ENCODE results near the gene RNF13.
"Not testable (repeated sequence)": the region's sequence is repeated elsewhere in the genome, so short reads cannot be mapped to it uniquely, and the experiment has no call there.

The RNF13 gene

DNA sequence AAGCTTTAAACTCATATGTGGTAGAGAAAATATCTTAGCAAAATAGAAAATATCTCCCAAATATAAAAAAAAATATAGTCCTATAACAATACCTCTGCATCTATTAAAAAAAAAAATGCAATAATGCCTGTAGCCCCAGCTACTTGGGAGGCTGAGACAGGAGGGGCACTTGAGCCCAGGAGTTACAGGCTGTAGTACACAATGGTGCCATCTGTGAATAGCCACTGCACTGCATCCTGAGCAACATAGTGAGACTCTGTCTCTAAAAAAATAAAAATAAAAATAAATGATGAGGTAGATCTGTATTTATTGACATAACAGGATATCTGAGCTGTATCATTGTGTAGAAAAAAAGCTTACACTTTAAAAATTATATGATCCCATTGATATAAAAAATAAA, 87.3 kb downstream of the RNF13 start:
- no peak for DNase-seq (ENCODE audit: low spot score)

- DNase-seq (ENCODE audit: low spot score), result no peak
These were observed 88.8 kb downstream of the RNF13 start for GRCh38 chr3:149901770-149902169.

DNA sequence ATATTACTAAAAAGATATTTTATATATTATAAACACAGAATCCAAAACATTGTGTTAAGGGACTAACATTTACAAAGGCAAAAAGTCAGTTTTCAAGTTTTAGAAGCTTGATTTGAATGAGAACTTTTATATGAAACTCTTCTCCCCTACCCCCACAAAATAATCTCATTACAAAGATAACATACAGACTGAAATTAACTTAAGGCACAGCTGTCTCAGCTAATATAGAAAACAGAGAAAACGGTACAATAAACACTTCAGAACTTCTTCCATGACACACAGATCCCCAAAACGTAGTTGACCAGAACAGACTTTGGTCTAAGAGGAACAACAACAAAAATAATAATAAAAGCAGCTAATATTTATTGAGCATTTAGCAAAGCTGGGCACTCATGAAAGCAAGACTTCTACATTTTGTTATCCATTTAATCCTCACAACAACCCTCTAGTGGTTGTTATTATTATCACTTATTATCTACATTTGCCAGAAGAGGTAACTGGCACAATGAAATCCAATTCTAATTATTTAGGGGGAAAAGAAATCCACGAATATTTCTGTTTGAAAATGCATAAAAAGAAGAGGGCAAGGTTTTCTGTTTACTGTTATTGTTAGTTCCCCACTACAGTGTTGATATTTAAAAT, 89.6 kb downstream of the RNF13 start:
- peak; percentile 16 for DNase-seq (ENCODE audit: low spot score)

DNA sequence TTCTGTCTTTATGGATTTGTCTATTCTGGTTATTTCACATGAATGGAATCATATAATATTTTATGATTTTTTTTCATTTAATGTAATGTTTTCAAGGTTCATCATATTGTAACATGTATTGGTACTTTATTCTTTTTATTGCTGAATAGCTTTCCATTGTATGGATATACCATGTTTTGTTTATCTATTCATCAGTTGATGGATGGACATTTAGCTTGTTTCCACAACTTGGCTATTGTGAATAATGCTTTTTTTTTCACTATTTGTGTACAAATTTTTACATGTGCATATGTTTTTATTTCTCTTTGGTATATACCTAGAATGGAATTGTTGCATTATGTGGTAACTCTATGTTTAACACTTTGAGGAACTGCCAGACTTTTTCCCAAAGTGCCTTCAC, 93.0 kb downstream of the RNF13 start:
- DNase-seq (ENCODE audit: low spot score), result no peak

DNA sequence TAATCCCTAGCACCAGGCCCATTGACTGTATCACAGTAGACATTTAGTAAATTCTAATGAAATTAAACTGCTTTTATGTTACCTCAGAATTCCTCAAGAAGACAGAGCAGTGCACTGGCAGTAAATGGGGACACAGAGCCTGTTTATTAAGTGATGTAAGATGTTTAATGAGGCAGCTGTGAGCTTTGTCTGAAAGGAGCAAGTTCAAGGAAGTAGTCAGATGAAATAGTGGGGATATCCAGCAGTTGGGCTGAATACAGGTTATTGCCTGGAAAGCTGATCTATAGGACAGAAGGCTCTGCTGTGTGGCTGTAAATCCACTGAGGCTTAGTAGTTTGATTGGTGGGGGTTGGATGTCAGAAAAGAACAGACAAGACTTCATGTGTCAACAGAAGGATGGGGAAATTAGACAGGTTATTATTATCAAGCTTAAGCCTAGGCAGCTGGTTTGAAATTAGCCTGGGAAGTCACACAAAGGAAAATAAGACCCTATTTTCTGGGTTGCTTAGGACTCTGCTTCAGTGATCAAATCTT, 95.5 kb downstream of the RNF13 start:
- no peak for DNase-seq (ENCODE audit: low spot score)

GRCh38 chr3:149909923-149910322, 96.9 kb downstream of the RNF13 start:
- no peak for DNase-seq (ENCODE audit: low spot score)

DNA sequence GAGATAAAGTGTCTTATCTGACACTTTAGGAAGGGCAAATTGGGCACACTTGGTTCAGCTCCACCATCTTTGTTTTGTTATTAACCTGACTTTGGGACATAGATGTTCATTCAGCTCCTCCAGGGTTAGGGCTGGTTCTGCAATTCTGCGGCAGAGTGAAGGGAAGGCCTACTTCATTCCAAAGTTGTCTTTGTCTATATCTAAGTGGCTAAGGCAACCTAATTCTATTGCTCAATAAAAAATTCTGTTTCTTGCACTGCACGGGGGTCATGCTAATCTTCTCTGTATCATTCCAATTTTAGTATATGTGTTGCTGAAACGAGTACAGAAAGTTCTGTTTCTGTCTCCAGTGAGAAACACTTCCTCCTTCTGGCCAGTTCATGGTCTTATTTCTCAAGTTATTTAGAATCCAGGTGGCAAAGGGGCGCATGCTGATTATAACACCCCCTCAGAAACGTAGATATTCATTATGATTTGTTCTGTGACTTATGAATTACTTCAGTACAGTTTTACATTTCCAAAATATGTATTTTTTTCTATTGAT, 104.2 kb downstream of the RNF13 start:
- DNase-seq (ENCODE audit: low spot score), result no peak

GRCh38 chr3:149919509-149919908, 106.5 kb downstream of the RNF13 start:
- no peak for DNase-seq (ENCODE audit: low spot score)

DNA sequence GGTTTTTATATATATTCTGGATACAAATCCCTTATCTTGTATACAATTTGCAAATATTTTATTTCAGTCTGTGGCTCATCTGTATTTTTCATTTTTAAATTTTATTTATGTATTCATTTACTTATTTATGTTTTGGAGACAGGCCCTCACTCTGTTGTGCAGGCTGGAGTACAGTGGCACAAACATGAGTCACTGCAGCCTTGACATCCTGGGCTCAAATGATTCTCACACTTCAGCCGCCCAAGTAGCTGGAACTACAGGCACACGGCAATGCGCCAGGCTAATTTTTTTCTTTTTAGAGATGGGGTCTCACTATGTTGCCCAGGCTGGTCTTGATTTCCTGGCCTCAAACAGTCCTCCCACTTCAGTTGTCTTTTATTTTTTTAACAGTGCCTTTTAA, 107.1 kb downstream of the RNF13 start:
- no peak for DNase-seq (ENCODE audit: low spot score)

DNA sequence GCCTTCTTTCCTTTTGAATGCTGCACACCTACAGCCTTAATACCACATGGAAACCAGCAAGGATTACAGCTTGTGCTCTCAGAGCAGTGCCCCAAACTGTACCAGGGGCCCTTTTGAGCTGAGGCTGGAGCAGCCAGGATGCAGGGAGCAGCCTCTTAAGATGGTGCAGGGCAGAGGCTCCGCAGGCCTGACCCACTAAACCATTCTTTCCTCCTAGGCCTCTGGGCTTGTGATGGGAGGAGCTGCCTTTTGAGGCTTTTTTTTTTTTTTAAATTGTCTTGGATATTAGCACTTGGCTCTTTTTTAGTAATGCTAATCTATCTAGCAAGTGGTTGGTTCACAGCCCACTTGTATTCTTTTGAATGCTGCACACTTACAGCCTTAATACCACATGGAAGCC, 120.0 kb downstream of the RNF13 start:
- no peak for DNase-seq (ENCODE audit: low spot score)

- no peak for DNase-seq (ENCODE audit: low spot score)
These were observed 120.8 kb downstream of the RNF13 start for GRCh38 chr3:149933858-149934257.

DNA sequence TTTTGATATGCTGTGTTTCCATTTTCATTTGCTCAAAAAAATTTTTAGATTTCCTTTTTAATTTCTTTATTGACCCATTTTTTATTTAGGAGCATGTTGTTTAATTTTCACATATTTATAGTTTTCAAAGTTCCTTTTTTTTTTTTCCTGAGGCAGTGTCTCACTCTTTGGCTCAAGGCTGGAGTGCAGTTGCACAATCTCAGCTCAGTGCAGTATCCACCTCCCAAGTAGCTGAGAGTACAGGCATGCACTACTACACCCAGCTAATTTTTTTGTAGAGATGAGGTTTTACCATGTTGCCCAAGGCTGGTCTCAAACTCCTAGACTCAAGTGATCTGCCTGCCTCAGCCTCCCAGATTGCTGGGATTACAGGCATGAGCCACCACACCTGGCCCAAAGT, 121.5 kb downstream of the RNF13 start:
- peak; percentile 54 for DNase-seq (ENCODE audit: low spot score)

DNA sequence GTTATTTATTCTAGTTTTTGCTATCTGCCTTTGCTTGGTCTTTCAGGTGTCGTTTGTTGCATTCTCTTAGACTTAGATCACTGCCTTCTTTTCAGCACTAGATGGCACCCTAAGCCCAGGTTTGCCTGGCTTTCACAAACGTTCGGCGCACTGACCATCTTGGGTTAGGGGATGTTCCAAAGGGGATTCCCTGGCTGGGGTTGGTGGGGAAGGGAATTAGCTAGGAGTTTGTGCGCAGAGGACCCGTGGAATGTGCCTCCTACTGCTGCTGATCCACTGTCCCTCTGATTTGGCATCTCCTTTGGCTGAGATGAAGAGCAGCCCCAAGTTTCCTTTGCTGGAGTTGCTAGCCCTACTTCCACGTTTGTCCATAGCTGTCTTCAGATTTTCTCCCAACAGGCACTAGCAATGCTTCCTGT, 123.8 kb downstream of the RNF13 start:
- peak; percentile 59 for DNase-seq (ENCODE audit: low spot score)

DNA sequence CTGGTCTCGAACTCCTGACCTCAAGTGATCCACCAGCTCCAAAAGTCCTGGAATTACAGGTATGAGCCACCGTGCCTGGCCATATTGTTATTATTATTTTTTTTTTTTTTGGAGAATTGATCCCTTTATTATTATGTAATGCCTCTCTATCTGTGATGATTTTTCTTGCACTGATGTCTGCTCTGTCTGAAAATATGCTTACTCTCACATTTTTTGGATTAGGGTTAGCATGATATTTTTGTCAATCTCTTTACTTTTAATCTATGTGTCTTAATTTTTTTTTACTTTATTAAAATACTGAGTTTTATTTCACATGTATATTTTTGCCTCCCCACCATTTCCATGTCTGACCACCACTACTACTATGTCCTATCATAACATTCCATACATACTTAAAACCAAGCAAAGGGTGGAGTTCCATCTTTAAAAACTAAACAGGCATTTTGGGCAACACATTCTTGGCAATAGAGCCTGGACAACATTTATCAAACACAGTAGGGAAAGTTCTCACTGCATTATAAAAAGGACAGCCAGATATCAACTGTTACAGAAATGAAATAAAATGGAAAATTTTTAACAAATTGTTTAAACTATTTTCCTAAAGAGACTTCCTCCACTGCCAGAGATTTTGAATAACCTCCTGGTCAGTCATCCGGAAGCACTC, 125.5 kb downstream of the RNF13 start:
- not testable (repeated sequence) for DNase-seq (ENCODE audit: low spot score)

DNA sequence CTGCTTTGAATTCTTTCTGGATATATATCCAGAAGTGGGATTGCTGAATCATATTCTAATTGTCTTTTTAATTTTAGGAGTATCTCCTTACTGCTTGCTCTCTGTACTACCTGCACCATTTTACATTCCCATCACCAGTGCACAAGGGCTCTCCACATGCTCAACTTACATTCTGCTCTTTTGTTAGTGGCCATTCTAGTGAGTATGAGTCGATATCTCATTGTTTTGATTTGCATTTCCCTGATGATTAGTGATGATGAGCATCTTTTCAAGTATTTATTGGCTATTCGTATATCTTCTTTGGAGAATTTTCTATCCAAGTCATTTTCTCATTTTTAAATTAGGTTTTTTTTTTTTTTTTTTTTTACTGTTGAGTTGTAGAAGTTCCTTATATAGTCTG, 128.2 kb downstream of the RNF13 start:
- DNase-seq (ENCODE audit: low spot score), result no peak

GRCh38 chr3:149941946-149942345, 128.9 kb downstream of the RNF13 start:
- no peak for DNase-seq (ENCODE audit: low spot score)

- DNase-seq (ENCODE audit: low spot score), result no peak
These were observed 129.4 kb downstream of the RNF13 start for GRCh38 chr3:149942409-149942808.

- DNase-seq (ENCODE audit: low spot score), result not testable (repeated sequence)
These were observed 131.0 kb downstream of the RNF13 start for GRCh38 chr3:149943966-149944365.

DNA sequence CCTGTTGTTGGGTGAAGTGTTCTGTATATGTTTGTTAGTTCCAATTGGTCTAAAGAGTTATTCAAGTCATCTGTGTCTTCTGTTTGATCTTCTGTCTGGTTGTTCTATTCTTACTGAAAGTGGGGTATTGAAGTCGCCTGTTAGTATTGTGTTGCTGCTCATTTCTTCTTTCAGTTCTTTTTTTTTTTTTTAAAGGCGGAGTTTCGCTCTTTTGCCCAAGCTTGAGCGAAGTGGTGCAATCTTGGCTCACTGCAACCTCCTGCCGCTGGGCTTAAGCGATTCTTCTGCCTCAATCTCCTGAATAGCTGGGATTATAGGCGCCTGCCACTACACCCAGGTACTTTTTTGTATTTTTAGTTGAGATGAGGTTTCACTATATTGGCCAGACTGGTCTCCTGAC, 134.2 kb downstream of the RNF13 start:
- DNase-seq (ENCODE audit: low spot score), result no peak

DNA sequence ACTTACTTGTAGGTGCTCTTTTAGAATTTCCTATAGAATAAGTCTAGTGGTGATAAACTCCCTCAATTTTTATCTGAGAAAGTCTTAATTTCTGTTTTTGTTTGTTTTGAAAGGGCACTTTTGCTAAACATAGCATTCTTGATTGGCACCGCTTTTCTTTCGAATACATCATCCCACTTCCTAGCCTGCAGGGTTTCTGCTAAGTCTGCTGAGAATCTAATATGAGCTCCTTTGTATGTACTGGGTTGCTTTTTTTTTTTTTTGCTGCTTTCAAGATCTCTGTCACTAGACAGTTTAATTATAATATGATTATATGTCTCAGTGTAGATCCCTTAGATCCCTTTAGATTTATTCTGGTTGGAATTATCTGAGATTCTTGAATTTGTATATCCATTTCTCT, 136.2 kb downstream of the RNF13 start:
- DNase-seq (ENCODE audit: low spot score), result no peak

DNA sequence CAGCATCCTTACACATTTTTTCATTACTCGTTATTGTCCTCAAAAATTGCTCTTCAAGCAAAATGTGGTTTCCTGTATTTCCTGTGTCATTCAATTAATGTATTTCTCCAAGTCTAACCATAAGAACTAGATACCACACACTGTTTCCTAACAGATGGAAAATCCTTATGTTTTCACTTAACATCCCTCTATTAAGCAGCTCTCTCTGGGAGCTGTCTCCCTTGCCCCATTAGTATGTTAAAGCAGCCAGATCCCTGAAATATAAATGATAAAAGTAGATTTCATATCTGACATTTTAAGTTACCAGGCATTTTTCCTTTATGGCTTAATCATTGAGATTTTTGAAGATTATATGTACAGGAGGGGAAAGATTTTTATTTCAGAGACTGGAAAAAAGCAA, 141.8 kb downstream of the RNF13 start:
- peak; percentile 12 for DNase-seq (ENCODE audit: low spot score)

- DNase-seq (ENCODE audit: low spot score), result no peak
These were observed 142.4 kb downstream of the RNF13 start for GRCh38 chr3:149955449-149955848.

DNA sequence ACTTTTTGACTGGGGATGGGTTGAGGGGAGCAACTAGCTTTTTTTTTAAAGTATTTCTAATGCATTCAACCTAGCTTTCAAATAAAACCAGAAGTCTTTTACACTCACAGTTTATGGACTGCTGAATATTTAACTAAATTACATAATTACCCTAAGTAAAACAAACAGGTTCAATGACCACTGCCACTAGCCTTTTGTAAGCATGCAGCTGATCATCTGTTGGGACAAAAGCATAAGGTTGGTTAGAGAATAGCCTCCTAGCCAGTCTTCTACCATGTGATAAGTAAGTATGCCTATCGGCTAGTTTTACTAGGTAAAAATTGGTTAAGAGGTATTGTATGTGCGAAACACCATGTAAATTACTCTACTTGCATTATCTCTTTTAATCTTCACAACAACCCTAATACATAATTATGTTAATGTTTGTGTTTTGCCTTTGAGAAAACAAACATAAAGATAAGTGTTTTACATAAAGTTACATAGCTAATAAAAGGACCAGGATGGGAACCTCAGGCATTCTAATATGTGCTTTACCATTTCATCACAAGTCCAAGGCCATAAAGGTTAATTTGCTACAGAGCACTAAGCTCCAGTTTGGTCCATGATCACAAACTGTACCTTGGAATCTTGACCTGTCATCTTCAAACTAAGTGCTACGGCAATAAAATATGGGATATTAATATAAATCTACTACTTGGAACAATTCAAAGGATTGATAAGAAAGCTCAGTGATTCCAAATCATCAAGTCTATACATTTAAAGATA, 144.5 kb downstream of the RNF13 start:
- no peak for DNase-seq (ENCODE audit: low spot score)
